HFFc6 (cell line): ENCODE measurements around the gene TRIM71. TPM values are rescaled to one million over a fixed set of nuclear protein-coding genes. Genes with fewer than 3 reads are reported as not detected.
"Not testable (repeated sequence)": the region's sequence is repeated elsewhere in the genome, so short reads cannot be mapped to it uniquely, and the experiment has no call there.

Experiments used
- DNase-seq: peaks from one replicate; pipeline ENCODE4 v3.0.0-alpha.2; 2018
- H3K27ac Mint-ChIP-seq: 2 replicates; pipeline ENCODE4 v1.8.0; 2020; ENCODE audit warnings: mild to moderate bottlenecking, mixed read lengths
- H3K27me3 Mint-ChIP-seq: 2 replicates; pipeline ENCODE4 v1.8.0; 2021; ENCODE audit warnings: mild to moderate bottlenecking, moderate library complexity, mixed read lengths; ENCODE audit not compliant: insufficient read depth
- H3K36me3 Mint-ChIP-seq: 2 replicates; pipeline ENCODE4 v1.8.0; 2021; ENCODE audit warnings: low read depth, mixed read lengths
- H3K4me1 Mint-ChIP-seq: 2 replicates; pipeline ENCODE4 v1.8.0; 2020; ENCODE audit warnings: low read depth, mixed read lengths
- H3K4me3 Mint-ChIP-seq: 2 replicates; pipeline ENCODE4 v1.8.0; 2020; ENCODE audit warnings: mild to moderate bottlenecking, moderate library complexity, mixed read lengths
- H3K9me3 Mint-ChIP-seq: 2 replicates; pipeline ENCODE4 v1.8.0; 2020; ENCODE audit warnings: mild to moderate bottlenecking, mixed read lengths
- total RNA-seq, 6 experiments: library from RNA; stranded (reverse); fragmentation: NEBNext Ultra II Directional; extraction: Animal tissue kit (Norgen Biotek cat#: 25700); gene quantifications; 2 replicates in 1 of 6; 3 replicates in 5 of 6; pipeline ENCODE4 v1.2.3, GENCODE V29; 2021
- TF ChIP-seq, protein P1 (sequence below): fragments of 200-600 bp; sonication (generic); IDR thresholded peaks from 2 replicates; pipeline ENCODE4 v1.5.0; 2021; ENCODE audit warnings: antibody characterized with exemption, mild to moderate bottlenecking

TRIM71 gene
- total RNA-seq, 6 experiments from 2014 or later: not detected

DNA sequence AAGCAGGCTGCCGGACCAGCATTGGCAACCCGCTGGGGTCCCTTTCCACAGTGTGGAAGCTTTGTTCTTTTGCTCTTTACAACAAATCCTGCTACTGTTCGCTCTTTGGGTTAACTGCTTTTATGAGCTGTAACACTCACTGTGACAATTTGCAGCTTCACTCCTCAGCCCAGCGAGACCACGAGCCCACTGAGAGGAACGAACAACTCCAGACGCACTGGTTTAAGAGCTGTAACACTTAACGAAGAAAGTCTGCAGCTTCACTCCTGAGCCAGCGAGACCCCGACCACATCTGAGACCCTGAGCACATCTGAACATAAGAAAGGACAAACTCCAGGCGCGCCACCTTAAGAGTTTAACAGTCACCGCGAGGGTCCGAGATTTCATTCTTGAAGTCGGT is 122.9 kb downstream of the TRIM71 start:
- Mint-ChIP-seq H3K27me3 (peaks cover 12% of the 10 kb centered on the region), H3K36me3 (no peaks in the 10 kb centered on the region), H3K4me3 (no peak overlapping the region)

DNA sequence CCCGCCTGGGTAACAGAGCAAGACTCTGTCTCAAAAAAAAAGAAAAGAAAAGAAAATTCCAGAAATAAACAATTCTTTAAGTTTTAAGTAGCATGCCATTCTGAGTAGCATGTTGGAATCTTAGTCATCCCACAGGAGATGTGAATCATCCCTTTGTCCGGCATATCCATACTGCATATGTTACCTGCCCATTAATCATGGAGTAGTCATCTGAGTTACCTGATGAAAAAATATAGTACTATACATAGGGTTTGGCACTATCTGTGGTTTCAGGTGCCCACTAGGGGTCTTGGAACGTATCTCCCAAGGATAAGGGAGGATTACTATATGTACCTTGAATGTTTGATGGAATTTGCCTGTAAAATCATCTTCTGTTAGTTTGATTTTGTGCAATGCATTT is 127.3 kb downstream of the TRIM71 start:
- Mint-ChIP-seq H3K36me3 (no peaks in the 10 kb centered on the region), H3K4me3 (no peak overlapping the region), H3K9me3 (no peaks in the 10 kb centered on the region), H3K27me3 (peaks cover 3% of the 10 kb centered on the region), H3K27ac (no peak overlapping the region), H3K4me1 (no peaks in the 10 kb centered on the region)
- TF ChIP-seq, protein P1, sequence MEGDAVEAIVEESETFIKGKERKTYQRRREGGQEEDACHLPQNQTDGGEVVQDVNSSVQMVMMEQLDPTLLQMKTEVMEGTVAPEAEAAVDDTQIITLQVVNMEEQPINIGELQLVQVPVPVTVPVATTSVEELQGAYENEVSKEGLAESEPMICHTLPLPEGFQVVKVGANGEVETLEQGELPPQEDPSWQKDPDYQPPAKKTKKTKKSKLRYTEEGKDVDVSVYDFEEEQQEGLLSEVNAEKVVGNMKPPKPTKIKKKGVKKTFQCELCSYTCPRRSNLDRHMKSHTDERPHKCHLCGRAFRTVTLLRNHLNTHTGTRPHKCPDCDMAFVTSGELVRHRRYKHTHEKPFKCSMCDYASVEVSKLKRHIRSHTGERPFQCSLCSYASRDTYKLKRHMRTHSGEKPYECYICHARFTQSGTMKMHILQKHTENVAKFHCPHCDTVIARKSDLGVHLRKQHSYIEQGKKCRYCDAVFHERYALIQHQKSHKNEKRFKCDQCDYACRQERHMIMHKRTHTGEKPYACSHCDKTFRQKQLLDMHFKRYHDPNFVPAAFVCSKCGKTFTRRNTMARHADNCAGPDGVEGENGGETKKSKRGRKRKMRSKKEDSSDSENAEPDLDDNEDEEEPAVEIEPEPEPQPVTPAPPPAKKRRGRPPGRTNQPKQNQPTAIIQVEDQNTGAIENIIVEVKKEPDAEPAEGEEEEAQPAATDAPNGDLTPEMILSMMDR: no peak
- peak; percentile 43 for DNase-seq

More for the DNA sequence above, 122.9 kb downstream of the TRIM71 start:
- Mint-ChIP-seq H3K4me1 (no peaks in the 10 kb centered on the region), H3K9me3 (no peaks in the 10 kb centered on the region), H3K27ac (no peak overlapping the region)
- no peak for DNase-seq
- TF ChIP-seq, protein P1: no peak

DNA sequence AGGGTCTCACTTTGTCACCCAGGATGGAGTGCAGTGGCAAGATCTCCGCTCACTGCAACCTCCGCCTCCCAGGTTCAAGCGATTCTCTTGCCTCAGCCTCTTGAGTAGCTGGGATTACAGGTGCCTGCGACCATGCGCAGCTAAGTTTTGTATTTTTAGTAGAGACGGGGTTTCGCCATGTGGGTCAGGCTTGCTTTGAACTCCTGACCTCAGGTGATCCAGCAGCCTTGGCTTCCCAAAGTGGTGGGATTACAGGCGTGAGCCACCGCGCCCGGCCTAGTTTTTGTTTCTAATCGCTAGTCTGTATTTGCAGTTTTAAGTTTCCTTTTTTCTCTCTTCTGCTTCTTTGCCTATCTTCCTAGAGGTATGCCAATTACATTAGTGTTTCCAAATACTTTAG is 127.8 kb downstream of the TRIM71 start:
- H3K27me3 Mint-ChIP-seq, H3K4me3 Mint-ChIP-seq, DNase-seq, H3K4me1 Mint-ChIP-seq, H3K27ac Mint-ChIP-seq, H3K36me3 Mint-ChIP-seq, H3K9me3 Mint-ChIP-seq: not testable (repeated sequence)

DNA sequence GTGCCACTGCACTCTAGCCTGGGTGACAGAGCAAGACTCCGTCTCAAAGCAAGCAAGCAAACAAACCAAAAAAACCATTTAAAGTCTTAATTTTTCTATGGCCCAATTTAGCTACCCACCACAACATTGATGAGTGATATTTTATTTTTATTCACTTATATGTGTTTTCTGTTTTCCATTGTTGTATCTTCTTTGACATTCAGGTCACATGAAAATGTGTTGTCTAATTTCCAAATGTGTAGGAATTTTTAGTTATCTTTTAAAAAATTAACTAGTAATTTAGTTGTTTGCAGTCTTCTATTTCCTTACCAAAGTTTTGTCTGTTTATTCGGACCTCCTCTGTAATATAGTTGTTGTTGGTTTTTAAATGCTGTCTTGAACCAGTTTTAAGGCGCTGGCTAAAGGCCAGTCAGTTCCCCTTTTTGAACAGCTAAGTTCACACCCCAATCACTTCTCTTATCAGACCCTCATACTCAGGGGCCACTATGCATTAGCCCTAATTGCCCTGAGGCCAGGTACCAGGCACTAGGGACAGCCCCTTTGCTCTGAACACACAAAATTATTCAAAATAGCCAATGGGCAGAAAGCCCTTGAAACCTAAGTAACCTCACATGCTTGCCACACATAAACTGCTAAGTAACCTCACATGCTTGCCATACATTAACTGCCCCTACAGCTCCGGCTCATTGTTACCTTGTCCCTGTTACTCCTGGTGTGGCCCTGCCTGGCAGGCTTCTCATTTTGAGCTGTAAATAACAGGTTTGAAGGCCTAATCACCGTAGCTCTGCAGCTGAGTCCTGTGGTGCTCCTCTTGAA is 129.4 kb downstream of the TRIM71 start:
- DNase-seq: no peak

More for the DNA sequence above, 129.4 kb downstream of the TRIM71 start:
- Mint-ChIP-seq H3K4me1 (no peaks in the 10 kb centered on the region), H3K4me3 (no peak overlapping the region), H3K27ac (no peak overlapping the region), H3K9me3 (no peaks in the 10 kb centered on the region), H3K36me3 (no peaks in the 10 kb centered on the region), H3K27me3 (peaks cover 6% of the 10 kb centered on the region)
- TF ChIP-seq, protein P1: no peak

Other genes with a start within 250 kb of the TRIM71 start
- gene DYNC1LI1, start 247.1 kb upstream of the TRIM71 start, total RNA-seq: 10 to 100 TPM; 43.6 to 51.8 (median 46.3) TPM
- 10 to 100 TPM; 16.2 to 23.0 (median 20.0) TPM for gene CNOT10, start 132.8 kb upstream of the TRIM71 start, total RNA-seq
- gene CCR4, start 133.6 kb downstream of the TRIM71 start, total RNA-seq: not detected